ENCODE results near the gene RTN4R.

The RTN4R gene

DNA sequence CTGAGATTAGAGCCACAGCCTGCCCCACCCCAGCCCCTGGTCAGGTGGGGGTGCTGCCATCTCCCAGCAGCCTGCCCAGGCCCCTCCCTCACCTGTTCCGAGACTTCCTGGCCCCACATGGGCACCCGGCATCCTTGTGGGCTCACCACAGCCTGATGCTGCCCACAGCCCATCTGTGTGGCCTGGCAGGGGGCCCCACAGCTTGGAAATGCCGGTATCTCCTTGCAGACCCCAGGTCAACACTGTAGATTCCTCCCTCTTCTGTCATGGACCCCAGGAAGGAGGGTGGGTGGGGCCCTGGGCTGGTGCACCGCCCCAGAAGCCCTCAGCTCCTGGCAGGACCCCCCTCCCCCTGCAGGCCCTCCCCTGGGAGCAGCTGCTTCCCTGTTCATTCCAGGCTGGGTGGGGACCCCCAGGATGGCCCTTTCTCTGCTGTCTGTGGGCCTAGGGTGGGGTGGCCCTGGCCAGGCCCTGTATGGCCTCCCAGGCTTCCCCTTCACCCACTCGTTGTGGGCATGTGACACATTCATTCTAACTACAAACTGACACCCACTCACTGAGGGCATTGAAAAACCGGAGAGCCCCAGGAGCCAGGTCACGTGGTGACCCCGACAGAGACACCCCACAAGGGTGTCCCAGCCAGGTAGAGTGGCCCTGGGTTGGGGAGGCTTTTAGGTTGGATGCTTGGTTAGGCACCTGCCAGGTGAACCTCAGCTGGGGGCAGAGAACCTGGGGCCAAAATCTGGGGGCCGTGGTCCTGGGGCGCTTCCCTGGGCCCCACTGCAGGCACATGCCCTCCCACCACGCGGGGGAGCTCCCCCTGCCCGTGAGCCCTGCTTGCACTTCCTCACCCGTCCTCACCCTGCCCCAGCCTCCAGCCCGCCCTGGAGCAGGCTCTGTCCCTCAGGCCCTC lies 73.2 kb downstream of the RTN4R start:
- DNase-seq: no peak

DNA sequence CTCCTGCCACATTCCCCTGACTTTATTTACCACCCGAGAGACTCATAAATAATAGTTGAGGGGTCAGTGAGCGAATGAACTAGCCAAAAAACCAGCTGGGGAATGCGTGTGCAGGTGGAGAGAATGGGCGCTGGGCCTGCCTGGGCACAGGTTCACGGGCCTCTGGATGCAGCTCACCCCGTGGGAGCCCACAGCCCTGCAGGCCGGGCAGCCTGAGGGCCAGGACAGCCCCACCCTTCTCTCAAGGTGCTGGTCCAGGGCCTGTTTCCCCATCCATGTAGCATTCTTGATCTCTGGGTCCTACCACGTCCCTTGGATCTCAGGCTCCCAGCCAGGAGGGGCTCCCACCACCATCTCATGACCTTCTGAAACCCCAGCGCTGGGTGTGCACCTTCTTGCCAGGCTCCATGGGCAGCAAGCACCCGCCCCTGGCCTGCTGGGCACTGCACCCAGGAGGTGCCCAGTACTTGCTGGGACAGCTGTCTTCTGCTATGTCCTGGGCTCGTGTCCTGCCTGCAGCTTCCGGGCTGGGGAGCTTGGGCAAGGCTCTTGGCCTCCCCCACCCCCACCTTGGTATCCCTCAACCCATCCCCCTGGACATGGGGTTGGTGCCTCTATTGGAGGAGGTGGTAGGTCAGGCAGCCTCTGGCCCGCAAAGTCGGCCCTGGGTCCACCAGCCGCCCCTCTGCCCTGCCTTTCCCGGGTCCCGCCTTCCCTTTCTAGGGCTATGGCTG lies 74.2 kb downstream of the RTN4R start:
- no peak for DNase-seq

DNA sequence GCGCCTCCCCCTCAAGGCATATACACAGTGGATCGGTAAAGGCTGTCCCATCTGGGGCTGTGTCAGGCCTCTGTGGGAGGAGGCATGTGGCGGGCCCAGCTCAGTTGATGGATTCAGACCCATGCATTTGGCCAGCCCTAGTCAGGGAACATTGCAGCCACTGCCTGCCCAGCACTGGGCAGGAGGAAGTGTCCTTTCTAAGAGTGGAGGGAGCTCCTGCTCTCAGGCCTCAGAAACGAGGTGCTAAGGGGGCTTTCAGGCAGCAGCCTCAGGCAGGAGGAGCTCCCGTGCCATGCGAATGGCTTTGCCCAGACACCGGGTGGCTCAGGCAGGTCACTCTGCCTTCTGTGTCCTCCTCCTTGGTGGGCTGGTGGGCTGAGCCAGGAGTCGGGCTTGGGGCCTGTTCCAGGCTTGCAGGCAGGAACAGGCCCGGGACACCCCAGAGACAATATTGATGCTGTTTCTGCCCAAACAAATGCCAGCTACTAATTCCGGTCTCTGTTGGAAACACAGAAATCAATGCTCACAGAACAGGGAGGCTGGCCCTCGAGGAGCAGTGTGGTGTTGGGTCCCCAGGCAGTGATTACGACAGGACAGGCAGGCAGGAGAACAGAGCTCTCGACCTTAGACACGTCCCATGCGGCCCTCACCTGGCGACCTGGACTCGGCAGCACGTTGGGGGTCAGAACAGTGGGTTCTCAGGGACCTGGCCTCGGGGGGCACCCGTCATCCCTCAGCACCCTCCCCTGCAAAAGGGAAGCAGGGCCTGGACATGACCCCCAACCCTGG lies 75.0 kb downstream of the RTN4R start:
- no peak for DNase-seq

DNA sequence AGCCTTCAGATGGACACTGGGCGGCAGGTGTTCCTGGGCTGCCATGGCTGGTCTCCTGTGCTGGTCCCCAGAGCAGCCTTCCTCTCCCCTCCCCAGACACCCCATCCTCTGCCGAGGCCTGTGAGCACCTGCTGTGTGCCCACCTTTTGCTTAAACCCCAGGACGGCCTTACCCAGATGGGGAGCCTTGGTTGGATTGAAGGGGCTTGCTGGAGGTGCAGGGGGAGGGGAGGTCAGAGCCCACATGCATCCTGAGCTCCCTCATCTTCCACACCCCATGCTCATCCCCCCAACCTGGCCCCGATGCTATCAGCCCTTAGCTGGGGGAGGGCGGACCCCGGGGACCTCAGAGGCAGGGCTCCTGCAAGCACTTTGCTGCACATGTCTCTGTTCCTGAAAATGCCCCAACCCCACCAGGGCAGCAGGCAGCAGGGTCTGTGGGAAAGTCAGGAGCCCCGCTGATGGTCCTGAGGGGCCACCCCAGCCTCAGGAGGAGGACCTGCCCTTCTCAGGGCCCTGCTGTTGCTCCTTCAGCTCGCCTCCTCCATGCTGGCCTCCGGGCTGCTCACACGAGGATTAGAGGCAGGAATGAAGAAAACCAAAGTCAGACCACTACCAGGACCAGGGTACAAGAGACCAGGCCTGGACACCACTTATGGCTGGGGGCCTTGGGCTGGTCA lies 75.7 kb downstream of the RTN4R start:
- DNase-seq: no peak

DNA sequence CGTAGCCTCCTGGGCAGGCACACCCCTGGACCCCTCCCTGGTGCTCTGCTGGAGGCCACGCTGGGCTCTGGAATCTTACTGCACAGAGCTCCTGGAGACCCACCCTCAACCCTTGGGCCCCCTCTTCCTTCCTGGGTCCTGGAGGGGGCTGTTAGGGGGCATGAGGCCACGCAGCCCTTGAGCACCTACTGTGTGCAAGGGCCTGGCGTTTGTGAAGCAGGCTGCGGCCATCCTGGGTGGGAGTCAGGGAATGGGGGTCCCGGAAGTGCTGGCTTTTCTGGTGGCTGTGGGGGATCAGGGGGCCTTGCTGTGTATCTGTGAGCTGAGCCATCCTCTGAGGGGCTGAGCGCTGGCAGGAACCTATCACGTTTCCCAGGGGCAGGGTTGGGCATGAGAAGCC lies 76.3 kb downstream of the RTN4R start:
- DNase-seq: no peak

All from DMS 273 treated with DMSO at 0.1 percent for 48 hours (cell line).